GM21528 (cell line): ENCODE measurements around the gene OGFOD1.

Source experiments
- ATAC-seq: cut with Tn5 transposase; IDR thresholded peaks from one replicate; pipeline ENCODE4 v1.9.1; 2021; ENCODE audit warnings: mild to moderate bottlenecking, moderate library complexity; ENCODE audit not compliant: unreplicated experiment, low FRiP score

The OGFOD1 gene

GRCh38 chr16:56450986-56451752 is at the start of gene OGFOD1, which contains the start of gene NUDT21:
Gene OGFOD1, plus strand, starts transcription at chr16:56451554. Its CDS starts 59 bp downstream, at chr16:56451613.
Gene NUDT21, minus strand, starts transcription at chr16:56451332. Its CDS starts 130 bp downstream, at chr16:56451202.
- ATAC-seq: peak; percentile 95

- no peak for ATAC-seq
Observed at GRCh38 chr16:56405977-56406672, 45.2 kb upstream of the OGFOD1 start.

- no peak for ATAC-seq
Observed at GRCh38 chr16:56408379-56409098, 42.8 kb upstream of the OGFOD1 start.

- ATAC-seq: no peak
Observed at GRCh38 chr16:56409195-56409594, 42.2 kb upstream of the OGFOD1 start.

- no peak for ATAC-seq
Observed at GRCh38 chr16:56411123-56411522, 40.2 kb upstream of the OGFOD1 start.

GRCh38 chr16:56411624-56412023 is 39.7 kb upstream of the OGFOD1 start:
- ATAC-seq: no peak

GRCh38 chr16:56413381-56413780 is 38.0 kb upstream of the OGFOD1 start:
- ATAC-seq: no peak

- ATAC-seq: no peak
Observed at GRCh38 chr16:56414366-56414765, 37.0 kb upstream of the OGFOD1 start.

- ATAC-seq: no peak
Observed at GRCh38 chr16:56415875-56416274, 35.5 kb upstream of the OGFOD1 start.

- ATAC-seq: no peak
Observed at GRCh38 chr16:56417138-56417537, 34.2 kb upstream of the OGFOD1 start.

GRCh38 chr16:56419740-56420548 is 31.4 kb upstream of the OGFOD1 start:
- no peak for ATAC-seq

GRCh38 chr16:56420613-56421012 is 30.7 kb upstream of the OGFOD1 start:
- ATAC-seq: no peak

GRCh38 chr16:56421313-56421712 is 30.0 kb upstream of the OGFOD1 start:
- no peak for ATAC-seq

- no peak for ATAC-seq
Observed at GRCh38 chr16:56421976-56422669, 29.2 kb upstream of the OGFOD1 start.

GRCh38 chr16:56422896-56423441 is 28.4 kb upstream of the OGFOD1 start:
- ATAC-seq: no peak

GRCh38 chr16:56423584-56424403 is 27.6 kb upstream of the OGFOD1 start:
- no peak for ATAC-seq

- no peak for ATAC-seq
Observed at GRCh38 chr16:56424404-56424764, 27.0 kb upstream of the OGFOD1 start.

- ATAC-seq: peak; percentile 33
Observed at GRCh38 chr16:56424791-56425438, 26.4 kb upstream of the OGFOD1 start.
